CD14-positive monocyte (primary cell): Measurements from ENCODE around the gene OCSTAMP. TPM values are rescaled to one million over a fixed set of nuclear protein-coding genes. Genes with fewer than 3 reads are reported as not detected.

Experiments used
- DNase-seq, 3 donors: peaks; one replicate each; pipeline ENCODE4 v3.0.0-alpha.2; 2011 to 2022
- H2AFZ ChIP-seq: 2 replicates; pipeline ENCODE4 v1.6.0; 2012; ENCODE audit warnings: mild to moderate bottlenecking, low read depth, low read length, inconsistent platforms; ENCODE audit not compliant: insufficient read depth, poor library complexity, severe bottlenecking
- H3K27ac ChIP-seq, 2 donors: 1 replicate in 1 of 2; 2 replicates in 1 of 2; pipeline ENCODE4 v1.5.1; 2012 to 2013; ENCODE audit warnings: low read length in 2 of 2, control low read depth in 1 of 2, inconsistent platforms in 1 of 2, low read depth in 1 of 2, mild to moderate bottlenecking in 1 of 2
- H3K27me3 ChIP-seq, 2 donors: one replicate each; pipeline versions ENCODE4 v1.6.0 to v1.6.1; 2011 to 2013; ENCODE audit warnings: low read length in 2 of 2; ENCODE audit not compliant: control insufficient read depth in 2 of 2, insufficient read depth in 2 of 2
- H3K36me3 ChIP-seq, 2 donors: replicated peaks in 1 of 2; 1 replicate in 1 of 2; 2 replicates in 1 of 2; pipeline versions ENCODE4 v1.5.1 to v1.6.1; 2012 to 2013; ENCODE audit warnings: low read length in 2 of 2, control low read depth in 1 of 2, inconsistent platforms in 1 of 2, mild to moderate bottlenecking in 1 of 2; ENCODE audit not compliant: insufficient read depth in 2 of 2, control insufficient read depth in 1 of 2
- H3K4me1 ChIP-seq, 2 donors: 1 replicate in 1 of 2; 2 replicates in 1 of 2; pipeline versions ENCODE4 v1.5.1 to v1.6.1; 2012 to 2013; ENCODE audit warnings: low read length in 2 of 2, control low read depth in 1 of 2, inconsistent platforms in 1 of 2, mild to moderate bottlenecking in 1 of 2, moderate library complexity in 1 of 2; ENCODE audit not compliant: insufficient read depth in 2 of 2, control insufficient read depth in 1 of 2
- H3K4me2 ChIP-seq: replicated peaks from 2 replicates; pipeline ENCODE3; 2012; ENCODE audit warnings: low read length, moderate library complexity, mild to moderate bottlenecking; ENCODE audit not compliant: poor library complexity, severe bottlenecking; ENCODE audit errors: extremely low read depth
- H3K4me3 ChIP-seq, 3 experiments: fragments of 200-600 bp in 1 of 3; sonication (generic) in 1 of 3; replicated peaks in 1 of 3; 1 replicate in 2 of 3; 2 replicates in 1 of 3; pipeline ENCODE4 v1.5.1; 2011 to 2013; ENCODE audit warnings: low read length in 3 of 3, mild to moderate bottlenecking in 3 of 3, control low read depth in 2 of 3, low read depth in 2 of 3, inconsistent platforms in 1 of 3, moderate library complexity in 1 of 3
- H3K79me2 ChIP-seq: 2 replicates; pipeline ENCODE4 v1.6.0; 2012; ENCODE audit warnings: mild to moderate bottlenecking, control low read depth, inconsistent platforms, low read length, moderate library complexity; ENCODE audit not compliant: insufficient read depth
- H3K9ac ChIP-seq: 2 replicates; pipeline ENCODE4 v1.6.0; 2017; ENCODE audit warnings: low read length, mild to moderate bottlenecking; ENCODE audit not compliant: insufficient read depth, poor library complexity, severe bottlenecking
- H3K9me3 ChIP-seq, 2 donors: replicated peaks in 1 of 2; 1 replicate in 1 of 2; 2 replicates in 1 of 2; pipeline versions ENCODE4 v1.5.1 to v1.6.1; 2012 to 2013; ENCODE audit warnings: low read length in 2 of 2, control low read depth in 1 of 2; ENCODE audit not compliant: control insufficient read depth in 1 of 2, insufficient read depth in 1 of 2
- H4K20me1 ChIP-seq: 2 replicates; pipeline ENCODE4 v1.6.0; 2012; ENCODE audit warnings: mild to moderate bottlenecking, low read length, control low read depth, moderate library complexity; ENCODE audit not compliant: insufficient read depth
- H3K27ac Mint-ChIP-seq, 7 donors: one replicate each; pipeline ENCODE4 v1.8.0; 2020; ENCODE audit warnings: mild to moderate bottlenecking in 7 of 7, mixed read lengths in 7 of 7, moderate library complexity in 6 of 7, inconsistent platforms in 2 of 7
- H3K27me3 Mint-ChIP-seq, 3 donors: one replicate each; pipeline ENCODE4 v1.8.0; 2021 to 2022; ENCODE audit warnings: low read depth in 3 of 3, mild to moderate bottlenecking in 3 of 3, mixed read lengths in 3 of 3, moderate library complexity in 3 of 3, inconsistent platforms in 1 of 3
- H3K36me3 Mint-ChIP-seq, 2 donors: one replicate each; pipeline ENCODE4 v1.8.0; 2020; ENCODE audit warnings: mixed read lengths in 2 of 2, inconsistent platforms in 1 of 2, mild to moderate bottlenecking in 1 of 2
- H3K4me1 Mint-ChIP-seq: one replicate; pipeline ENCODE4 v1.8.0; 2020; ENCODE audit warnings: mild to moderate bottlenecking, mixed read lengths
- H3K4me3 Mint-ChIP-seq, 2 donors: one replicate each; pipeline ENCODE4 v1.8.0; 2020; ENCODE audit warnings: mild to moderate bottlenecking in 2 of 2, mixed read lengths in 2 of 2, moderate library complexity in 1 of 2
- H3K9me3 Mint-ChIP-seq, 7 donors: one replicate each; pipeline ENCODE4 v1.8.0; 2020 to 2022; ENCODE audit warnings: mixed read lengths in 7 of 7, mild to moderate bottlenecking in 6 of 7, moderate library complexity in 6 of 7, inconsistent platforms in 2 of 7
- WGBS: methylation state at CpG from one replicate; pipeline ENCODE4 v1.1.5; 2013; ENCODE audit warnings: missing lambda C conversion rate; ENCODE audit not compliant: insufficient coverage; 5-methylcytosine and 5-hydroxymethylcytosine counted together
- intact Hi-C, 2 donors: fragments of 100-400 bp; cut with micrococcal nuclease; formaldehyde crosslinking; loops; one replicate each; pipeline versions ENCODE4 v1.15.0 to v1.15.1; 2023
- polyA plus RNA-seq, 3 donors: library from polyadenylated mRNA; depleted of rRNA in 1 of 3; unstranded in 2 of 3; stranded (reverse) in 1 of 3; fragments of 300-500 nt in 2 of 3; fragments of >200 nt in 1 of 3; fragmentation: Illumina TruSeq in 2 of 3; gene quantifications; 1 replicate in 2 of 3; 2 replicates in 1 of 3; pipeline ENCODE4 v1.2.3, GENCODE V29; 2012 to 2021
- TF ChIP-seq, protein P1 (sequence below): fragments of 200-600 bp; IDR thresholded peaks from one replicate; pipeline ENCODE4 v1.8.0; 2022; ENCODE audit warnings: antibody characterized with exemption, mild to moderate bottlenecking

The OCSTAMP gene
- polyA plus RNA-seq, 3 donors, result not detected

DNA sequence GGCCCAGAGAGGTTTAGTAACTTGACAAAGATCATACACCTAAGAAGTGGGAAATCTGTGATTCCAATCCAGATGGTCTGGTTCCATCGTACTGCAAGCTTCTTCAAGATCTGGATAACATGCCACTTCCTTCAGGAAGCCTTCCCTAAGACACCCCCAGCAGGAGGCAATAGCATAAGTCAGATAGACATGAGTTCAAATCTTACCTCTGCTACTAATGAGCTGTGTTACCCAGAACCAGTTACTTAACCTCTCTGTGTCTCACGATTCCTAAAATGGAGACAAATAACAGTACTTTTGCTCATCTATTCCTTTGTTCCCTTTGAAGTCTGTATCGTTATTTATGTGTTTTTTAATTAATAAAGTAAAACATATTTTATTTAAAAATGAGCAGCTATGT lies 22.3 kb upstream of the OCSTAMP start:
- intact Hi-C loops, result no loop called here
- Histone ChIP-seq H3K4me3 (no peak overlapping the region), H2AFZ (no peak overlapping the region), H3K79me2 (no peaks in the 10 kb centered on the region), H3K27ac (no peak overlapping the region), H3K4me2 (no peak overlapping the region), H3K27me3 (peaks cover 2 to 6% of the 10 kb centered on the region in 2 donors), H3K9me3 (no peaks in the 10 kb centered on the region), H4K20me1 (no peaks in the 10 kb centered on the region), H3K9ac (no peak overlapping the region), H3K36me3 (no peaks in the 10 kb centered on the region), H3K4me1 (peaks cover 0 to 7% of the 10 kb centered on the region in 2 donors)
- no peak for DNase-seq
- H3K4me1 Mint-ChIP-seq, result peaks cover 11% of the 10 kb centered on the region
- H3K27ac Mint-ChIP-seq, result no peak overlapping the region
- no peak overlapping the region for H3K4me3 Mint-ChIP-seq
- H3K27me3 Mint-ChIP-seq, result peaks cover 3 to 24% (median 14%) of the 10 kb centered on the region in 3 donors
- H3K9me3 Mint-ChIP-seq, result peaks cover 0 to 5% (median 0%) of the 10 kb centered on the region in 7 donors
- TF ChIP-seq, protein P1, sequence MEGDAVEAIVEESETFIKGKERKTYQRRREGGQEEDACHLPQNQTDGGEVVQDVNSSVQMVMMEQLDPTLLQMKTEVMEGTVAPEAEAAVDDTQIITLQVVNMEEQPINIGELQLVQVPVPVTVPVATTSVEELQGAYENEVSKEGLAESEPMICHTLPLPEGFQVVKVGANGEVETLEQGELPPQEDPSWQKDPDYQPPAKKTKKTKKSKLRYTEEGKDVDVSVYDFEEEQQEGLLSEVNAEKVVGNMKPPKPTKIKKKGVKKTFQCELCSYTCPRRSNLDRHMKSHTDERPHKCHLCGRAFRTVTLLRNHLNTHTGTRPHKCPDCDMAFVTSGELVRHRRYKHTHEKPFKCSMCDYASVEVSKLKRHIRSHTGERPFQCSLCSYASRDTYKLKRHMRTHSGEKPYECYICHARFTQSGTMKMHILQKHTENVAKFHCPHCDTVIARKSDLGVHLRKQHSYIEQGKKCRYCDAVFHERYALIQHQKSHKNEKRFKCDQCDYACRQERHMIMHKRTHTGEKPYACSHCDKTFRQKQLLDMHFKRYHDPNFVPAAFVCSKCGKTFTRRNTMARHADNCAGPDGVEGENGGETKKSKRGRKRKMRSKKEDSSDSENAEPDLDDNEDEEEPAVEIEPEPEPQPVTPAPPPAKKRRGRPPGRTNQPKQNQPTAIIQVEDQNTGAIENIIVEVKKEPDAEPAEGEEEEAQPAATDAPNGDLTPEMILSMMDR, result no peak
- H3K36me3 Mint-ChIP-seq, result no peaks in the 10 kb centered on the region
- 100% methylated on average over 1 of the region's 3 CpGs for WGBS

DNA sequence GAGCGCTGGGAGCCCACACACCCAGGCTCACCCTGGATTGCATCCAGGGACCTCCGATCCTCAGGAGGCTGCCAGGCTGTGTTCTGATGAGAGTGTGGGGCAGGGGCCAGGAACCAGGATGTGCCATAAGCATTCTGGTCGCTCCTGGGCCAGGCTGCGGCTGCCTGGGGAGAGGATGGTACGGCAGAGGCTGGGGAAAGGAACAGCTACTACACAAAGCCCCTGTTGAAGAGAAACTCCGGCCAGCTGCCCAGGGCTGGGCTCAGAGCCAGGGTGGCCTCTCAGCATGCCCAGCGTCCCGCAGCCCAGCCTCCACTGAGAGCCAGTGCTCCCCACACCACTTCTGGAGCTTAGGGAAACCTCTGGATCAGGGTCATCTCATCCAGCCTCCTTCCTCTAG lies 21.7 kb upstream of the OCSTAMP start:
- no peak overlapping the region for H2AFZ ChIP-seq
- intact Hi-C loops, result no loop called here
- no peak overlapping the region for H3K9ac ChIP-seq
- H3K27me3 Mint-ChIP-seq, result peaks cover 5 to 27% (median 14%) of the 10 kb centered on the region in 3 donors
- WGBS, result 71% methylated on average over 1 of the region's 8 CpGs
- H3K27ac ChIP-seq, result no peak overlapping the region
- H3K4me1 ChIP-seq, result peaks cover 0 to 7% of the 10 kb centered on the region in 2 donors
- H3K4me3 ChIP-seq, result no peak overlapping the region
- H3K4me1 Mint-ChIP-seq, result peaks cover 11% of the 10 kb centered on the region
- no peaks in the 10 kb centered on the region for H3K36me3 Mint-ChIP-seq
- TF ChIP-seq, protein P1, result no peak
- DNase-seq, result no peak
- peaks cover 0 to 5% (median 0%) of the 10 kb centered on the region in 7 donors for H3K9me3 Mint-ChIP-seq
- H3K4me3 Mint-ChIP-seq, result no peak overlapping the region
- no peaks in the 10 kb centered on the region for H4K20me1 ChIP-seq
- H3K9me3 ChIP-seq, result no peaks in the 10 kb centered on the region
- no peaks in the 10 kb centered on the region for H3K36me3 ChIP-seq
- H3K79me2 ChIP-seq, result no peaks in the 10 kb centered on the region
- no peak overlapping the region for H3K4me2 ChIP-seq
- peaks cover 2 to 6% of the 10 kb centered on the region in 2 donors for H3K27me3 ChIP-seq
- H3K27ac Mint-ChIP-seq, result no peak overlapping the region
